MM.1S (cell line): ENCODE measurements around the gene PDGFRB.

ENCODE experiments used
- DNase-seq: peaks from one replicate; pipeline ENCODE4 v3.0.0-alpha.2; 2015
- H2AFZ ChIP-seq: fragments of 300-600 bp; sonication (generic); 2 replicates; pipeline ENCODE4 v1.6.0; 2016; ENCODE audit warnings: antibody characterized with exemption, low read length
- H3F3A ChIP-seq: fragments of 300-600 bp; sonication (generic); 2 replicates; pipeline ENCODE4 v1.6.1; 2016; ENCODE audit warnings: mild to moderate bottlenecking, antibody characterized with exemption, low read length, moderate library complexity, mixed read lengths; ENCODE audit not compliant: insufficient read depth
- H3K27ac ChIP-seq: fragments of 300-600 bp; sonication (generic); 2 replicates; pipeline ENCODE4 v1.5.1; 2016; ENCODE audit warnings: mild to moderate bottlenecking, low read length
- H3K27me3 ChIP-seq: fragments of 300-600 bp; sonication (generic); replicated peaks from 2 replicates; pipeline ENCODE4 v1.6.0; 2016; ENCODE audit warnings: low read length; ENCODE audit not compliant: insufficient read depth
- H3K36me3 ChIP-seq: fragments of 300-600 bp; sonication (generic); replicated peaks from 2 replicates; pipeline ENCODE4 v1.6.1; 2016; ENCODE audit warnings: mild to moderate bottlenecking, low read length, mixed read lengths; ENCODE audit not compliant: insufficient read depth
- H3K4me1 ChIP-seq: fragments of 300-600 bp; sonication (generic); 2 replicates; pipeline ENCODE4 v1.6.1; 2016; ENCODE audit warnings: low read length, mixed read lengths
- H3K4me2 ChIP-seq: fragments of 300-600 bp; sonication (generic); 2 replicates; pipeline ENCODE4 v1.6.0; 2016; ENCODE audit warnings: low read depth, low read length
- H3K4me3 ChIP-seq: fragments of 300-600 bp; sonication (generic); 2 replicates; pipeline ENCODE4 v1.5.1; 2016; ENCODE audit warnings: low read length, mixed read lengths
- H3K79me2 ChIP-seq: fragments of 300-600 bp; sonication (generic); 2 replicates; pipeline ENCODE4 v1.6.1; 2016; ENCODE audit warnings: mixed run types, low read length, mixed read lengths
- H3K9ac ChIP-seq: fragments of 300-600 bp; sonication (generic); 2 replicates; pipeline ENCODE4 v1.6.1; 2016; ENCODE audit warnings: low read length, mixed read lengths
- H3K9me2 ChIP-seq: fragments of 300-600 bp; sonication (generic); replicated peaks from 2 replicates; pipeline ENCODE4 v1.6.1; 2016; ENCODE audit warnings: mild to moderate bottlenecking, low read length, mixed read lengths; ENCODE audit not compliant: insufficient read depth
- H3K9me3 ChIP-seq: fragments of 300-600 bp; sonication (generic); replicated peaks from 2 replicates; pipeline ENCODE4 v1.6.1; 2016; ENCODE audit warnings: mild to moderate bottlenecking, low read length, mixed read lengths; ENCODE audit not compliant: insufficient read depth
- H4K20me1 ChIP-seq: fragments of 300-600 bp; sonication (generic); 2 replicates; pipeline ENCODE4 v1.6.1; 2016; ENCODE audit warnings: mild to moderate bottlenecking, low read length, moderate library complexity, mixed read lengths; ENCODE audit not compliant: insufficient read depth
- CTCF ChIP-seq: fragments of 300-600 bp; sonication (generic); IDR thresholded peaks from 2 replicates; pipeline ENCODE4 v1.5.1; 2016; ENCODE audit warnings: antibody characterized with exemption, low read length, mixed read lengths
- EZH2 ChIP-seq: fragments of 300-600 bp; sonication (generic); optimal IDR thresholded peaks from 2 replicates; pipeline ENCODE3; 2017; ENCODE audit warnings: low read depth, mild to moderate bottlenecking, antibody characterized with exemption, low read length, mixed read lengths
- EZH2phosphoT487 ChIP-seq: fragments of 300-600 bp; sonication (generic); IDR thresholded peaks from 2 replicates; pipeline ENCODE4 v1.6.1; 2018; ENCODE audit warnings: antibody characterized with exemption, low read length

PDGFRB gene

GRCh38 chr5:150118561-150119229 is 37.0 kb downstream of the PDGFRB start:
- Histone ChIP-seq H4K20me1 (no peaks in the 10 kb centered on the region), H3K79me2 (no peaks in the 10 kb centered on the region), H3K9me3 (no peaks in the 10 kb centered on the region), H3F3A (no peaks in the 10 kb centered on the region), H3K36me3 (no peaks in the 10 kb centered on the region), H3K9ac (no peak overlapping the region), H3K9me2 (no peaks in the 10 kb centered on the region), H2AFZ (no peak overlapping the region), H3K4me2 (no peak overlapping the region), H3K27me3 (no peaks in the 10 kb centered on the region), H3K27ac (no peak overlapping the region), H3K4me1 (no peaks in the 10 kb centered on the region), H3K4me3 (no peak overlapping the region)
- TF ChIP-seq EZH2: no peak
- TF ChIP-seq CTCF: no peak
- no peak for TF ChIP-seq EZH2phosphoT487
- no peak for DNase-seq

GRCh38 chr5:150117945-150118560 is 37.6 kb downstream of the PDGFRB start:
- DNase-seq: no peak
- Histone ChIP-seq H3K27me3 (no peaks in the 10 kb centered on the region), H3K27ac (no peak overlapping the region), H3K9me2 (no peaks in the 10 kb centered on the region), H3K4me3 (no peak overlapping the region), H3K4me1 (no peaks in the 10 kb centered on the region), H3F3A (no peaks in the 10 kb centered on the region), H3K36me3 (no peaks in the 10 kb centered on the region), H3K79me2 (no peaks in the 10 kb centered on the region), H3K9ac (no peak overlapping the region), H3K4me2 (no peak overlapping the region), H4K20me1 (no peaks in the 10 kb centered on the region), H2AFZ (no peak overlapping the region), H3K9me3 (no peaks in the 10 kb centered on the region)
- TF ChIP-seq CTCF (no peak), EZH2 (no peak), EZH2phosphoT487 (no peak)

GRCh38 chr5:150116667-150117400 is 38.8 kb downstream of the PDGFRB start:
- Histone ChIP-seq H3K4me1 (no peaks in the 10 kb centered on the region), H3K9ac (no peak overlapping the region), H3K79me2 (no peaks in the 10 kb centered on the region), H4K20me1 (no peaks in the 10 kb centered on the region), H3K4me2 (no peak overlapping the region), H3K27me3 (no peaks in the 10 kb centered on the region), H2AFZ (no peak overlapping the region), H3K9me2 (no peaks in the 10 kb centered on the region), H3F3A (no peaks in the 10 kb centered on the region), H3K27ac (no peak overlapping the region), H3K36me3 (no peaks in the 10 kb centered on the region), H3K9me3 (no peaks in the 10 kb centered on the region), H3K4me3 (no peak overlapping the region)
- DNase-seq: no peak
- no peak for TF ChIP-seq EZH2phosphoT487
- no peak for TF ChIP-seq CTCF
- TF ChIP-seq EZH2: no peak
